Neural cell (in vitro differentiated cells): ENCODE data around the gene ANKRD60. TPM values are rescaled to one million over a fixed set of nuclear protein-coding genes. Genes with fewer than 3 reads are reported as not detected.

Experiments used
- H2AFZ ChIP-seq: fragments of 200-600, 300-800 bp; sonication (generic), shearing (Covaris generic); 2 replicates; pipeline ENCODE4 v1.6.0; 2014; ENCODE audit warnings: low read depth, mild to moderate bottlenecking, antibody characterized with exemption, low read length, moderate library complexity
- H3F3A ChIP-seq: fragments of 200-600 bp; shearing (Covaris generic); 2 replicates; pipeline ENCODE4 v1.6.1; 2016; ENCODE audit warnings: mild to moderate bottlenecking, moderate library complexity, mixed read lengths, antibody characterized with exemption, low read length; ENCODE audit not compliant: insufficient read depth, poor library complexity, severe bottlenecking
- H3K27ac ChIP-seq: fragments of 200-600, 300-800 bp; sonication (generic), shearing (Covaris generic); 2 replicates; pipeline ENCODE4 v1.5.1; 2014; ENCODE audit warnings: mild to moderate bottlenecking, low read length, moderate library complexity
- H3K27me3 ChIP-seq: fragments of 300-800, 200-600 bp; sonication (generic), shearing (Covaris generic); 2 replicates; pipeline ENCODE4 v1.6.0; 2014; ENCODE audit warnings: mild to moderate bottlenecking, low read depth, low read length, moderate library complexity; ENCODE audit not compliant: insufficient read depth
- H3K36me3 ChIP-seq: fragments of 300-800, 200-600 bp; sonication (generic), shearing (Covaris generic); 2 replicates; pipeline ENCODE4 v1.5.1; 2014; ENCODE audit warnings: mild to moderate bottlenecking, antibody characterized with exemption, low read length, moderate library complexity; ENCODE audit not compliant: insufficient read depth
- H3K4me2 ChIP-seq: fragments of 300-800, 200-600 bp; sonication (generic), shearing (Covaris generic); 2 replicates; pipeline ENCODE4 v1.6.0; 2014; ENCODE audit warnings: mild to moderate bottlenecking, low read length
- H3K4me3 ChIP-seq: fragments of 300-800, 200-600 bp; sonication (generic), shearing (Covaris generic); 2 replicates; pipeline ENCODE4 v1.5.1; 2014; ENCODE audit warnings: mild to moderate bottlenecking, low read length, moderate library complexity
- H3K79me2 ChIP-seq: fragments of 200-600 bp; shearing (Covaris generic); replicated peaks from 2 replicates; pipeline ENCODE4 v1.6.0; 2014; ENCODE audit warnings: mild to moderate bottlenecking, low read length, moderate library complexity; ENCODE audit not compliant: insufficient read depth
- H3K9ac ChIP-seq: fragments of 300-800, 200-600 bp; sonication (generic), shearing (Covaris generic); 2 replicates; pipeline ENCODE4 v1.6.1; 2016; ENCODE audit warnings: mild to moderate bottlenecking, low read length, mixed read lengths
- H3K9me2 ChIP-seq: fragments of 200-600 bp; shearing (Covaris generic); 2 replicates; pipeline ENCODE4 v1.6.1; 2016; ENCODE audit warnings: mild to moderate bottlenecking, low read length, mixed read lengths; ENCODE audit not compliant: insufficient read depth
- H3K9me3 ChIP-seq: fragments of 200-600, 300-800 bp; sonication (generic), shearing (Covaris generic); 2 replicates; pipeline ENCODE4 v1.6.1; 2016; ENCODE audit warnings: mild to moderate bottlenecking, mixed run types, low read length, moderate library complexity, mixed read lengths
- H4K20me1 ChIP-seq: fragments of 200-600 bp; shearing (Covaris generic); 2 replicates; pipeline ENCODE4 v1.6.1; 2016; ENCODE audit warnings: mild to moderate bottlenecking, mixed run types; ENCODE audit not compliant: insufficient read depth
- CTCF ChIP-seq: fragments of 450-650 bp; IDR thresholded peaks from 2 replicates; pipeline ENCODE4 v1.5.1; 2014; ENCODE audit warnings: antibody characterized with exemption, mild to moderate bottlenecking, moderate library complexity; ENCODE audit not compliant: poor library complexity, severe bottlenecking
- EP300 ChIP-seq: fragments of 450-650 bp; conservative IDR thresholded peaks from 2 replicates; pipeline ENCODE4 v1.6.1; 2014; ENCODE audit warnings: antibody characterized with exemption, mild to moderate bottlenecking, moderate library complexity; ENCODE audit not compliant: poor library complexity, severe bottlenecking
- EZH2 ChIP-seq: fragments of 200-600, 300-800 bp; shearing (Covaris generic), sonication (generic); IDR thresholded peaks from 2 replicates; pipeline ENCODE4 v1.6.1; 2014; ENCODE audit warnings: antibody characterized with exemption, low read length, borderline replicate concordance, mild to moderate bottlenecking; ENCODE audit not compliant: insufficient read depth, poor library complexity, severe bottlenecking
- MXI1 ChIP-seq: fragments of 450-650 bp; conservative IDR thresholded peaks from 2 replicates; pipeline ENCODE4 v1.6.1; 2014; ENCODE audit warnings: antibody characterized with exemption, mild to moderate bottlenecking; ENCODE audit not compliant: poor library complexity, severe bottlenecking
- POLR2AphosphoS5 ChIP-seq: IDR thresholded peaks from 2 replicates; pipeline ENCODE4 v1.6.1; 2012
- RAD21 ChIP-seq: fragments of 450-650 bp; conservative IDR thresholded peaks from 2 replicates; pipeline ENCODE4 v1.6.1; 2014; ENCODE audit warnings: antibody characterized with exemption, mild to moderate bottlenecking, moderate library complexity
- REST ChIP-seq: IDR thresholded peaks from 2 replicates; pipeline ENCODE4 v1.6.1; 2012; ENCODE audit warnings: borderline replicate concordance
- SMC3 ChIP-seq: fragments of 450-650 bp; conservative IDR thresholded peaks from 2 replicates; pipeline ENCODE4 v1.6.1; 2014; ENCODE audit warnings: antibody characterized with exemption, mild to moderate bottlenecking, moderate library complexity; ENCODE audit not compliant: poor library complexity
- TAF1 ChIP-seq: IDR thresholded peaks from 2 replicates; pipeline ENCODE4 v1.6.1; 2012; ENCODE audit warnings: low read depth
- polyA plus RNA-seq: library from polyadenylated mRNA; depleted of rRNA; stranded (reverse); fragments of >200 nt; gene quantifications from 2 replicates; pipeline ENCODE4 v1.2.3, GENCODE V29; 2014

Gene ANKRD60
- polyA plus RNA-seq, 1 donor from 2014 or later = not detected

GRCh38 chr20:58264271-58264670 is 35.8 kb upstream of the ANKRD60 start:
- no peaks in the 10 kb centered on the region for H4K20me1 ChIP-seq
- no peaks in the 10 kb centered on the region for H3K79me2 ChIP-seq
- H3K9me3 ChIP-seq = no peaks in the 10 kb centered on the region
- no peaks in the 10 kb centered on the region for H3F3A ChIP-seq
- no peak for TF ChIP-seq REST
- TF ChIP-seq EP300 = no peak
- no peak for TF ChIP-seq POLR2AphosphoS5
- TF ChIP-seq SMC3 = no peak
- no peak for TF ChIP-seq MXI1
- TF ChIP-seq EZH2 = no peak
- no peak for TF ChIP-seq RAD21
- TF ChIP-seq CTCF = no peak
- H2AFZ ChIP-seq = no peak overlapping the region
- H3K4me3 ChIP-seq = no peak overlapping the region
- no peak overlapping the region for H3K9ac ChIP-seq
- H3K27ac ChIP-seq = no peak overlapping the region
- no peaks in the 10 kb centered on the region for H3K36me3 ChIP-seq
- H3K27me3 ChIP-seq = no peaks in the 10 kb centered on the region
- no peaks in the 10 kb centered on the region for H3K9me2 ChIP-seq
- H3K4me2 ChIP-seq = no peak overlapping the region

GRCh38 chr20:58261660-58262059 is 33.2 kb upstream of the ANKRD60 start:
- Histone ChIP-seq H3K79me2 (no peaks in the 10 kb centered on the region), H4K20me1 (no peaks in the 10 kb centered on the region), H3K4me2 (no peak overlapping the region), H3F3A (no peaks in the 10 kb centered on the region), H3K9me2 (no peaks in the 10 kb centered on the region), H3K9me3 (no peaks in the 10 kb centered on the region), H2AFZ (no peak overlapping the region), H3K4me3 (no peak overlapping the region), H3K36me3 (no peaks in the 10 kb centered on the region), H3K27ac (no peak overlapping the region), H3K9ac (no peak overlapping the region), H3K27me3 (no peaks in the 10 kb centered on the region)
- no peak for TF ChIP-seq MXI1
- TF ChIP-seq EZH2 = no peak
- TF ChIP-seq TAF1 = no peak
- TF ChIP-seq EP300 = no peak
- TF ChIP-seq SMC3 = no peak
- TF ChIP-seq RAD21 = no peak
- TF ChIP-seq POLR2AphosphoS5 = no peak
- no peak for TF ChIP-seq REST
- TF ChIP-seq CTCF = no peak
